Lower lobe of right lung (tissue), 2 donors: ENCODE measurements around the gene SSX2IP. TPM values are rescaled to one million over a fixed set of nuclear protein-coding genes. Genes with fewer than 3 reads are reported as not detected.
A peak's percentile ranks its signal among the peaks of the same experiment; 100 is the strongest.

Source experiments
- ATAC-seq, 2 donors: fragments of 200-7000 bp; cut with Tn5 transposase; one replicate each; pipeline ENCODE4 v1.9.1; 2020 to 2022; ENCODE audit warnings: mild to moderate bottlenecking in 2 of 2, moderate library complexity in 2 of 2
- DNase-seq: peaks from one replicate; pipeline ENCODE4 v3.0.0-alpha.2; 2020
- H3K27ac ChIP-seq: fragments of 200-600 bp; one replicate; pipeline ENCODE4 v1.8.0; 2022
- H3K27me3 ChIP-seq: fragments of 200-600 bp; one replicate; pipeline ENCODE4 v1.8.0; 2022; ENCODE audit warnings: low read depth
- H3K36me3 ChIP-seq: fragments of 200-600 bp; one replicate; pipeline ENCODE4 v1.8.0; 2022; ENCODE audit warnings: mild to moderate bottlenecking
- H3K4me1 ChIP-seq: fragments of 200-600 bp; one replicate; pipeline ENCODE4 v1.8.0; 2022
- H3K4me3 ChIP-seq: fragments of 200-600 bp; one replicate; pipeline ENCODE4 v1.8.0; 2022; ENCODE audit warnings: mild to moderate bottlenecking
- H3K9me3 ChIP-seq: fragments of 200-600 bp; one replicate; pipeline ENCODE4 v1.8.0; 2022
- CTCF ChIP-seq: fragments of 200-600 bp; IDR thresholded peaks from one replicate; pipeline ENCODE4 v1.8.0; 2022; ENCODE audit warnings: antibody characterized with exemption, mild to moderate bottlenecking
- intact Hi-C: fragments of 100-400 bp; cut with DNase I; formaldehyde crosslinking; loops from one replicate; pipeline ENCODE4 v1.11.0; 2022
- total RNA-seq: library from RNA; stranded (reverse); fragmentation: NEBNext Ultra II Directional; extraction: Animal tissue kit (Norgen Biotek cat#: 25700); gene quantifications from one replicate; pipeline ENCODE4 v1.2.1, GENCODE V29; 2021
- donor health status: DM: no; HTN: yes; CAD: no; lungs with severe emphysema.

SSX2IP gene
- total RNA-seq, 1 donor from 2014 or later = 5.8 TPM

- Histone ChIP-seq H3K36me3 (no peaks in the 10 kb centered on the region), H3K4me3 (no peak overlapping the region), H3K27me3 (no peaks in the 10 kb centered on the region), H3K9me3 (no peaks in the 10 kb centered on the region), H3K27ac (no peak overlapping the region), H3K4me1 (no peaks in the 10 kb centered on the region)
- TF ChIP-seq CTCF = no peak
- ATAC-seq = no peak
- no peak for DNase-seq
- intact Hi-C loops = no loop called here
Observed at GRCh38 chr1:84674705-84675104, 15.6 kb downstream of the SSX2IP start.

- ATAC-seq (no peak), DNase-seq (no peak)
- Histone ChIP-seq H3K27ac (no peak overlapping the region), H3K27me3 (no peaks in the 10 kb centered on the region), H3K36me3 (no peaks in the 10 kb centered on the region), H3K9me3 (no peaks in the 10 kb centered on the region), H3K4me3 (no peak overlapping the region), H3K4me1 (no peaks in the 10 kb centered on the region)
- no peak for TF ChIP-seq CTCF
- intact Hi-C loops = no loop called here
Observed at GRCh38 chr1:84674021-84674420, 16.2 kb downstream of the SSX2IP start.

- Histone ChIP-seq H3K36me3 (no peaks in the 10 kb centered on the region), H3K9me3 (no peaks in the 10 kb centered on the region), H3K27me3 (no peaks in the 10 kb centered on the region), H3K4me3 (no peak overlapping the region), H3K27ac (no peak overlapping the region), H3K4me1 (no peaks in the 10 kb centered on the region)
- intact Hi-C loops = no loop called here
- ATAC-seq (no peak), DNase-seq (no peak)
- no peak for TF ChIP-seq CTCF
Observed at GRCh38 chr1:84672080-84672854, 18.0 kb downstream of the SSX2IP start.

- DNase-seq = no peak
- Histone ChIP-seq H3K4me1 (no peaks in the 10 kb centered on the region), H3K27ac (no peak overlapping the region), H3K36me3 (no peaks in the 10 kb centered on the region), H3K4me3 (no peak overlapping the region), H3K27me3 (no peaks in the 10 kb centered on the region), H3K9me3 (no peaks in the 10 kb centered on the region)
- intact Hi-C loops = no loop called here
- TF ChIP-seq CTCF = no peak
- no peak for ATAC-seq
Observed at GRCh38 chr1:84669831-84670230, 20.4 kb downstream of the SSX2IP start.

- DNase-seq = no peak
- Histone ChIP-seq H3K4me3 (no peak overlapping the region), H3K9me3 (no peaks in the 10 kb centered on the region), H3K27ac (no peak overlapping the region), H3K36me3 (no peaks in the 10 kb centered on the region), H3K4me1 (no peaks in the 10 kb centered on the region), H3K27me3 (no peaks in the 10 kb centered on the region)
- intact Hi-C loops = no loop called here
- ATAC-seq = no peak
- peak; percentile 21 for TF ChIP-seq CTCF
Observed at GRCh38 chr1:84668185-84668584, 22.1 kb downstream of the SSX2IP start.
